HG03280 (cell line): ENCODE results near the gene CRAT.

Experiments
- ATAC-seq: cut with Tn5 transposase; IDR thresholded peaks from one replicate; pipeline ENCODE4 v1.9.1; 2021; ENCODE audit warnings: mild to moderate bottlenecking, moderate library complexity; ENCODE audit not compliant: unreplicated experiment

The CRAT gene

GRCh38 chr9:129111528-129112151 is 1.0 kb upstream of the CRAT start:
- ATAC-seq, result no peak

- ATAC-seq, result no peak
Measured at GRCh38 chr9:129109952-129110739, 447 bp downstream of the CRAT start.

- no peak for ATAC-seq
Measured at GRCh38 chr9:129109537-129109903, 1.1 kb downstream of the CRAT start.

- no peak for ATAC-seq
Measured at GRCh38 chr9:129108805-129109536, 1.6 kb downstream of the CRAT start.

GRCh38 chr9:129108083-129108804 is 2.3 kb downstream of the CRAT start:
- ATAC-seq, result no peak

- ATAC-seq, result no peak
Measured at GRCh38 chr9:129107651-129108050, 2.9 kb downstream of the CRAT start.

- no peak for ATAC-seq
Measured at GRCh38 chr9:129105857-129106694, 4.5 kb downstream of the CRAT start.

GRCh38 chr9:129104051-129104450 is 6.5 kb downstream of the CRAT start:
- ATAC-seq, result no peak

- ATAC-seq, result no peak
Measured at GRCh38 chr9:129103595-129103965, 7.0 kb downstream of the CRAT start.

GRCh38 chr9:129102791-129103594 is 7.6 kb downstream of the CRAT start:
- ATAC-seq, result no peak

- no peak for ATAC-seq
Measured at GRCh38 chr9:129102095-129102525, 8.5 kb downstream of the CRAT start.

- no peak for ATAC-seq
Measured at GRCh38 chr9:129101279-129101678, 9.3 kb downstream of the CRAT start.

- no peak for ATAC-seq
Measured at GRCh38 chr9:129100383-129101169, 10.0 kb downstream of the CRAT start.

GRCh38 chr9:129098328-129098727 is 12.3 kb downstream of the CRAT start:
- no peak for ATAC-seq

- ATAC-seq, result no peak
Measured at GRCh38 chr9:129097671-129098306, 12.8 kb downstream of the CRAT start.

- ATAC-seq, result no peak
Measured at GRCh38 chr9:129095908-129096307, 14.7 kb downstream of the CRAT start.

GRCh38 chr9:129095170-129095667 is 15.4 kb downstream of the CRAT start:
- ATAC-seq, result no peak
